Hepatic stellate cell (primary cell): ENCODE data around the gene ZNF526.

Experiments used
- DNase-seq: peaks from one replicate; pipeline ENCODE4 v3.0.0; 2011; ENCODE audit warnings: low spot score

The ZNF526 gene

GRCh38 chr19:42224940-42225717 is 5.0 kb downstream of the ZNF526 start:
- DNase-seq: no peak

- no peak for DNase-seq
Observed at GRCh38 chr19:42225718-42226292, 5.7 kb downstream of the ZNF526 start.

GRCh38 chr19:42226886-42227285 is 6.8 kb downstream of the ZNF526 start:
- DNase-seq: no peak

GRCh38 chr19:42228641-42229040 is 8.5 kb downstream of the ZNF526 start:
- no peak for DNase-seq

GRCh38 chr19:42229301-42229854 is 9.3 kb downstream of the ZNF526 start:
- no peak for DNase-seq

GRCh38 chr19:42229855-42230351 is 9.8 kb downstream of the ZNF526 start:
- no peak for DNase-seq

GRCh38 chr19:42230571-42230970 is 10.5 kb downstream of the ZNF526 start:
- no peak for DNase-seq

- DNase-seq: no peak
Observed at GRCh38 chr19:42232435-42232834, 12.3 kb downstream of the ZNF526 start.

- no peak for DNase-seq
Observed at GRCh38 chr19:42233106-42233505, 13.0 kb downstream of the ZNF526 start.

- no peak for DNase-seq
Observed at GRCh38 chr19:42233678-42234292, 13.7 kb downstream of the ZNF526 start.

- no peak for DNase-seq
Observed at GRCh38 chr19:42234364-42234763, 14.3 kb downstream of the ZNF526 start.

GRCh38 chr19:42235181-42235580 is 15.1 kb downstream of the ZNF526 start:
- no peak for DNase-seq

GRCh38 chr19:42239544-42240220 is 19.6 kb downstream of the ZNF526 start:
- no peak for DNase-seq

- no peak for DNase-seq
Observed at GRCh38 chr19:42241279-42241678, 21.2 kb downstream of the ZNF526 start.

- no peak for DNase-seq
Observed at GRCh38 chr19:42242069-42242511, 22.0 kb downstream of the ZNF526 start.

- peak; percentile 97 for DNase-seq
Observed at GRCh38 chr19:42242512-42243409, 22.6 kb downstream of the ZNF526 start, which contains the start of gene GSK3A. Gene GSK3A (minus strand): TSS chr19:42242602. CDS start chr19:42242465, 137 bp downstream.

- peak; percentile 87 for DNase-seq
Observed at GRCh38 chr19:42244347-42245220, 24.5 kb downstream of the ZNF526 start.

- no peak for DNase-seq
Observed at GRCh38 chr19:42245231-42245630, 25.1 kb downstream of the ZNF526 start.

GRCh38 chr19:42246143-42246921 is 26.2 kb downstream of the ZNF526 start:
- peak; percentile 94 for DNase-seq
